Panc1 (cell line): ENCODE measurements around the gene C16orf86. TPM values are rescaled to one million over a fixed set of nuclear protein-coding genes. Genes with fewer than 3 reads are reported as not detected.

Experiments used
- ATAC-seq: fragments of 200-7000 bp; cut with Tn5 transposase; 2 replicates; pipeline ENCODE4 v1.9.1; 2020; ENCODE audit warnings: mild to moderate bottlenecking, moderate library complexity
- BruUV-seq: library from RNA; stranded (reverse); fragments of 400-500 nt; replicated peaks from 2 replicates; lab custom pipeline; 2021; lab: Mats Ljungman, UMichigan
- CTCF ChIA-PET: fragments of 300-600 bp; sonication (Branson Sonifier 250); formaldehyde crosslinking; loops from one replicate; lab custom pipeline; 2022; ENCODE audit warnings: antibody characterized with exemption; lab: Charles Lee
- POLR2A ChIA-PET: fragments of 300-600 bp; sonication (Branson Sonifier 250); formaldehyde crosslinking; loops from one replicate; lab custom pipeline; 2022; ENCODE audit warnings: antibody characterized with exemption; lab: Charles Lee
- DNase-seq: peaks from one replicate; pipeline ENCODE4 v3.0.0-alpha.2; 2010; ENCODE audit warnings: low read depth, low spot score
- H3K27ac ChIP-seq: 2 replicates; pipeline ENCODE4 v1.5.1; 2011; ENCODE audit warnings: mild to moderate bottlenecking, low read length, inconsistent platforms
- H3K27me3 ChIP-seq: fragments of 200-500 bp; sonication (Bioruptor generic); 2 replicates; pipeline ENCODE4 v1.6.0; 2014; ENCODE audit warnings: low read length, inconsistent platforms; ENCODE audit not compliant: control insufficient read depth, insufficient read depth
- H3K36me3 ChIP-seq: fragments of 200-500 bp; sonication (Bioruptor generic); 2 replicates; pipeline ENCODE4 v1.5.1; 2014; ENCODE audit warnings: inconsistent platforms, mild to moderate bottlenecking, low read length, moderate library complexity; ENCODE audit not compliant: control insufficient read depth, insufficient read depth
- H3K4me1 ChIP-seq: 2 replicates; pipeline ENCODE4 v1.5.1; 2011; ENCODE audit warnings: inconsistent platforms, mild to moderate bottlenecking, low read length, moderate library complexity; ENCODE audit not compliant: control insufficient read depth, insufficient read depth
- H3K4me3 ChIP-seq, 2 experiments: 2 replicates each; pipeline ENCODE4 v1.5.1; 2011 to 2012; ENCODE audit warnings: low read depth in 2 of 2, low read length in 2 of 2, mild to moderate bottlenecking in 2 of 2, inconsistent platforms in 1 of 2, moderate library complexity in 1 of 2
- H3K9me3 ChIP-seq: fragments of 200-500 bp; sonication (Bioruptor generic); 2 replicates; pipeline ENCODE4 v1.5.1; 2014; ENCODE audit warnings: low read depth, mild to moderate bottlenecking, inconsistent platforms, low read length, moderate library complexity; ENCODE audit not compliant: control insufficient read depth, insufficient read depth
- CTCF ChIP-seq: fragments of 450-650 bp; IDR thresholded peaks from 2 replicates; pipeline ENCODE4 v1.5.1; 2017; ENCODE audit warnings: mild to moderate bottlenecking
- POLR2AphosphoS5 ChIP-seq: IDR thresholded peaks from 2 replicates; pipeline ENCODE4 v1.6.1; 2012; ENCODE audit warnings: mild to moderate bottlenecking, low read depth, low read length, moderate library complexity
- REST ChIP-seq, 2 experiments: IDR thresholded peaks; 2 replicates each; pipeline ENCODE4 v1.6.1; 2011 to 2012; ENCODE audit warnings: low read depth in 2 of 2, control low read depth in 1 of 2, low read length in 1 of 2, mild to moderate bottlenecking in 1 of 2, moderate library complexity in 1 of 2; ENCODE audit not compliant: insufficient read depth in 1 of 2
- SIN3A ChIP-seq: IDR thresholded peaks from 2 replicates; pipeline ENCODE4 v1.6.1; 2012; ENCODE audit warnings: low read depth, mild to moderate bottlenecking, low read length, moderate library complexity, borderline replicate concordance; ENCODE audit not compliant: insufficient read depth
- TCF7L2 ChIP-seq: IDR thresholded peaks from 2 replicates; pipeline ENCODE4 v1.6.1; 2011; ENCODE audit warnings: mild to moderate bottlenecking, low read depth, low read length, inconsistent platforms
- in situ Hi-C: cut with HindIII; loops from 2 replicates; pipeline ENCODE4 v1.10.0; 2016; ENCODE audit warnings: low sequenced_read_pairs, low pct_unique_long_range_greater_than_20kb
- intact Hi-C: fragments of 100-400 bp; cut with micrococcal nuclease; formaldehyde crosslinking; loops from one replicate; pipeline ENCODE4 v1.10.0; 2022; ENCODE audit not compliant: unreplicated experiment
- total RNA-seq: library from RNA; stranded (reverse); gene quantifications from one replicate; pipeline ENCODE4 v1.2.1, GENCODE V29; 2021; ENCODE audit not compliant: unreplicated experiment

Gene C16orf86
- total RNA-seq, 1 experiment from 2014 or later = 0.80 TPM

- ATAC-seq (no peak), DNase-seq (no peak)
- ChIA-PET POLR2A (no interaction called here), CTCF (no interaction called here)
- Histone ChIP-seq H3K4me3 (no peak overlapping the region), H3K27me3 (no peaks in the 10 kb centered on the region), H3K4me1 (peaks cover 3% of the 10 kb centered on the region; the same call in 1 of the 2 replicates), H3K27ac (no peak overlapping the region), H3K36me3 (no peaks in the 10 kb centered on the region), H3K9me3 (no peaks in the 10 kb centered on the region)
- TF ChIP-seq SIN3A (no peak), CTCF (no peak), REST (IDR thresholded peaks at IDR 0.05; ENCODE audit: insufficient read depth in 1 of 2, low read depth in 2 of 2, low read length in 1 of 2) (no peak), POLR2AphosphoS5 (no peak), TCF7L2 (no peak)
- intact Hi-C loops (no loop called here), in situ Hi-C loops (no loop called here)
- no TSS peak for BruUV-seq
Observed at GRCh38 chr16:67654403-67654911, 12.2 kb upstream of the C16orf86 start.

DNA sequence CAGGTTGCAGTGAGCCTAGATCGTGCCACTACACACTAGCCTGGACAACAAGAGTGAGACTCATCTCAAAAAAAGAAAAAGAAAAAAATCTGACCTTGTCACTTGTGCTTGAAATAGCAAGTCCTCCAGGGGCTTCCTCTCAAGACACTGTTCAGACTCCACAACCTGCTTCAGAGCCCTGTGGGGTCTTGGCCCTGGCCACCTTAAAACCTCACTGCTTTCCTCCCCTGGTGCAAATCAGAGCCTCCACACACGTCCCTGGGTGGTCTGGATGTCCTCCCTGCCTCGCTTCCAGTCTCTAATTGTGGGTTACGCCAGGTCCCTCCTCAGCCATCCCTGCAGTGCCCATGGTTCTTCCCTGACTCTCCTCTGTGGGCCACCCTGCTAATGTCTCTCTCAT is 11.3 kb upstream of the C16orf86 start:
- H3K27me3 ChIP-seq = no peaks in the 10 kb centered on the region
- DNase-seq (no peak), ATAC-seq (no peak)
- POLR2A ChIA-PET = no interaction called here
- in situ Hi-C loops (no loop called here), intact Hi-C loops (no loop called here)
- TF ChIP-seq TCF7L2 = no peak
- TF ChIP-seq POLR2AphosphoS5 = no peak
- TF ChIP-seq SIN3A = no peak
- TF ChIP-seq CTCF = no peak
- no peak for TF ChIP-seq REST (IDR thresholded peaks at IDR 0.05; ENCODE audit: insufficient read depth in 1 of 2, low read depth in 2 of 2, low read length in 1 of 2)
- no TSS peak for BruUV-seq
- H3K4me3 ChIP-seq = no peak overlapping the region
- CTCF ChIA-PET = interaction anchor here (0.6 kb wide), 1 partner anchor 13 kb away, joined by 3 read pairs; no protein-coding TSS in a partner anchor
- H3K27ac ChIP-seq = no peak overlapping the region
- peaks cover 3% of the 10 kb centered on the region; the same call in 1 of the 2 replicates for H3K4me1 ChIP-seq
- no peaks in the 10 kb centered on the region for H3K9me3 ChIP-seq
- peaks cover 2% of the 10 kb centered on the region; the same call in 1 of the 2 replicates for H3K36me3 ChIP-seq
